ENCODE results near the gene GHRH. TPM values are rescaled to one million over a fixed set of nuclear protein-coding genes. Genes with fewer than 3 reads are reported as not detected.

Gene GHRH
- total and polyA plus RNA-seq, 8 donors: not detected

DNA sequence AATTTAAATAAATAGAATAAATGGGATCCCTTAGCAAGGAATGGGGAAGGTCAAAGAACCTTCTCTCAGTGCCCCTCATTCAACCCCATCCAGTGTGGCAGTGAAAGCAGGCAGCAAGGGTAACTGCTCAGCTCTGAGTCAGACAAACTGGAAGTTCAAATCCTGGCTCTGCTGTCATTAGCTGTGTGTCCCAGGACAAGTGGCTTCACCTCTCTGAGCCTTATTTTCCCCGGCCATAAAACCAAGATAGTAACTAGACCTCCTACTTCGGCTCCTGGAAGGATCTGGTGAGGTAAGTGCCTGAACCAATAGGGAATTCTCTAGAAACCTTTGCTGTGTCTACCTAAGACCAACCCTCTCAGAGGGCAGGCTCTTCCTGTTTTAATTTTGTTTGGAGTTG is 4.1 kb downstream of the GHRH start:
- H3K9me3 ChIP-seq: peaks cover 0 to 10% (median 6%) of the 10 kb centered on the region in 4 donors
- intact Hi-C loops (cut with DNase I; ENCODE audit: low total_unique reads): no loop called here
- H3K27ac ChIP-seq: no peak overlapping the region
- DNase-seq: no peak
- H3K36me3 ChIP-seq: no peaks in the 10 kb centered on the region
- TF ChIP-seq POLR2A (IDR thresholded peaks at IDR 0.05) (no peak), EP300 (IDR thresholded peaks at IDR 0.05) (no peak), POLR2AphosphoS5 (IDR thresholded peaks at IDR 0.05) (no peak), CTCF (IDR thresholded peaks at IDR 0.05) (no peak)
- no peaks in the 10 kb centered on the region for H3K4me1 ChIP-seq
- no peak overlapping the region for H3K4me3 ChIP-seq
- H3K27me3 ChIP-seq: peaks cover 0 to 6% (median 0%) of the 10 kb centered on the region in 3 donors
- WGBS, 5 donors: 68 to 85% (median 72%) methylated on average over 2 of the region's 2 CpGs

- no peaks in the 10 kb centered on the region for H3K4me1 ChIP-seq
- no peak overlapping the region for H3K27ac ChIP-seq
- H3K9me3 ChIP-seq: peaks cover 0 to 10% (median 6%) of the 10 kb centered on the region in 4 donors
- H3K36me3 ChIP-seq: no peaks in the 10 kb centered on the region
- H3K27me3 ChIP-seq: peaks cover 0 to 2% (median 0%) of the 10 kb centered on the region in 3 donors
- WGBS, 5 donors: 83 to 90% (median 85%) methylated on average over 9 to 11 of the region's 11 CpGs
- DNase-seq: no peak
- TF ChIP-seq POLR2A (IDR thresholded peaks at IDR 0.05) (no peak), POLR2AphosphoS5 (IDR thresholded peaks at IDR 0.05) (no peak), EP300 (IDR thresholded peaks at IDR 0.05) (no peak), CTCF (IDR thresholded peaks at IDR 0.05) (no peak)
- no peak overlapping the region for H3K4me3 ChIP-seq
- intact Hi-C loops (cut with DNase I; ENCODE audit: low total_unique reads): no loop called here
Observed at GRCh38 chr20:37256286-37256685, 5.3 kb downstream of the GHRH start.

DNA sequence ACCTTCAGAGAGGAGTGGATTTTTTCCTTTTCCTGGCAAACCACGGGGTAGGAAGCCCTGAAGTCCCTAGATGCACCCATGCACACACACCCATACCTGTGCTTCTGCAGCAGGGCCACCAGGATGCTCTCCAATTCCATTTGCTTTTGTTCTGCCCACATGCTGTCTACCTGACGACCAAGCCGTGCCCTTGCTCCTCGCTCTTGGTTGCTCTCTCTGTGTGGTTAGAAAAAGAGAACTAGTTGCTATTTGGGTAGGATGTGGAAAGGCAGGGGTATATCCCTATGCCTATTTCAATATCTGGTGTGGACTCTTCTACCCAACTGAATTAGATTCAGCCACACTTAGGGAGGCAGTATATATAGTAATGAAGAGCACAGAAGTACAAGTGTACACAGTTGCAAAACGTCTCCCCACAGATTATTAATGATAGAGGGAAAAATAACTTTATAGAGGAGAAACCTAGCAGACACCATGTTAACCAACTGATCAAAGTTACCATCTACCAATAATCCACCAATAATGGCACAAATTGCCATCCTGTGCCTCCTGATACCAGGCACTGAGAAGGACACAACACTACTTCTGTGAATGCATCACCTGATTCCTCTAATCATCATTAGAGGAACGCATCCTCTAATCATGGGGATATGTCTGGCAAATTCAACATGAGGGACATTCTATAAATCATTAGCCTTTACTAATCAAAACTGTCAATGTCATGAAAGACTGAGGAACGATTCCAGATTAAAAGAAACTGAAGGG is 7.3 kb downstream of the GHRH start:
- Histone ChIP-seq H3K9me3 (peaks cover 0 to 10% (median 6%) of the 10 kb centered on the region in 4 donors), H3K27ac (no peak overlapping the region), H3K4me3 (no peak overlapping the region), H3K4me1 (no peaks in the 10 kb centered on the region), H3K36me3 (no peaks in the 10 kb centered on the region), H3K27me3 (no peaks in the 10 kb centered on the region)
- no peak for DNase-seq
- TF ChIP-seq POLR2AphosphoS5 (IDR thresholded peaks at IDR 0.05): no peak
- TF ChIP-seq CTCF (IDR thresholded peaks at IDR 0.05): no peak
- TF ChIP-seq EP300 (IDR thresholded peaks at IDR 0.05): no peak
- TF ChIP-seq POLR2A (IDR thresholded peaks at IDR 0.05): no peak
- WGBS, 5 donors: 82 to 85% (median 84%) methylated on average over 7 of the region's 7 CpGs
- intact Hi-C loops (cut with DNase I; ENCODE audit: low total_unique reads): no loop called here

GRCh38 chr20:37253087-37253486 is 8.5 kb downstream of the GHRH start:
- H3K36me3 ChIP-seq: no peaks in the 10 kb centered on the region
- H3K4me1 ChIP-seq: no peaks in the 10 kb centered on the region
- H3K4me3 ChIP-seq: no peak overlapping the region
- WGBS, 5 donors: 87 to 94% (median 88%) methylated on average over 12 of the region's 12 CpGs
- intact Hi-C loops (cut with DNase I; ENCODE audit: low total_unique reads): no loop called here
- TF ChIP-seq POLR2A (IDR thresholded peaks at IDR 0.05): no peak
- no peak for TF ChIP-seq POLR2AphosphoS5 (IDR thresholded peaks at IDR 0.05)
- no peak for TF ChIP-seq EP300 (IDR thresholded peaks at IDR 0.05)
- TF ChIP-seq CTCF (IDR thresholded peaks at IDR 0.05): no peak
- peaks cover 0 to 10% (median 6%) of the 10 kb centered on the region in 4 donors for H3K9me3 ChIP-seq
- no peak overlapping the region for H3K27ac ChIP-seq
- no peaks in the 10 kb centered on the region for H3K27me3 ChIP-seq
- no peak for DNase-seq

Measured in stomach (tissue), 9 donors.